HCT116 (cell line): ENCODE data around the gene CERT1.

Experiments
- CTCF ChIP-seq, 3 experiments: fragments of 200-600 bp in 1 of 3; sonication (generic) in 1 of 3; IDR thresholded peaks in 2 of 3; conservative IDR thresholded peaks in 1 of 3; 2 replicates each; pipeline ENCODE4 v1.5.1; 2012 to 2017; ENCODE audit warnings: low read depth in 2 of 3, low read length in 2 of 3, antibody characterized with exemption in 1 of 3, borderline replicate concordance in 1 of 3, control low read depth in 1 of 3, mild to moderate bottlenecking in 1 of 3, mixed read lengths in 1 of 3, mixed run types in 1 of 3, moderate library complexity in 1 of 3; ENCODE audit not compliant: insufficient read depth in 1 of 3
- EZH2 ChIP-seq: fragments of 200-600 bp; sonication (generic); IDR thresholded peaks from 2 replicates; pipeline ENCODE4 v1.6.1; 2017; ENCODE audit warnings: antibody characterized with exemption, mixed run types
- JUND ChIP-seq: IDR thresholded peaks from 2 replicates; pipeline ENCODE4 v1.6.1; 2012
- POLR2A ChIP-seq: IDR thresholded peaks from 2 replicates; pipeline ENCODE4 v1.7.0; 2011; ENCODE audit warnings: borderline replicate concordance; ENCODE audit not compliant: insufficient read depth, insufficient read length; ENCODE audit errors: extremely low read depth
- POLR2AphosphoS5 ChIP-seq: IDR thresholded peaks from 2 replicates; pipeline ENCODE4 v1.6.1; 2011; ENCODE audit warnings: mild to moderate bottlenecking, low read depth, low read length, moderate library complexity
- RAD21 ChIP-seq: IDR thresholded peaks from 2 replicates; pipeline ENCODE4 v1.6.1; 2012; ENCODE audit warnings: low read depth, mild to moderate bottlenecking
- SP1 ChIP-seq: IDR thresholded peaks from 2 replicates; pipeline ENCODE4 v1.6.1; 2012; ENCODE audit warnings: low read depth
- YY1 ChIP-seq: IDR thresholded peaks from 2 replicates; pipeline ENCODE4 v1.6.1; 2011; ENCODE audit warnings: low read length, low read depth, moderate library complexity, mild to moderate bottlenecking; ENCODE audit not compliant: insufficient replicate concordance; ENCODE audit errors: extremely low read depth
- ZBTB33 ChIP-seq: IDR thresholded peaks from 2 replicates; pipeline ENCODE4 v1.6.1; 2011; ENCODE audit warnings: mild to moderate bottlenecking, low read length, moderate library complexity; ENCODE audit not compliant: insufficient replicate concordance; ENCODE audit errors: extremely low read depth
- TF ChIP-seq, protein P1 (sequence below): IDR thresholded peaks from 2 replicates; pipeline ENCODE4 v1.6.1; 2012

DNA sequence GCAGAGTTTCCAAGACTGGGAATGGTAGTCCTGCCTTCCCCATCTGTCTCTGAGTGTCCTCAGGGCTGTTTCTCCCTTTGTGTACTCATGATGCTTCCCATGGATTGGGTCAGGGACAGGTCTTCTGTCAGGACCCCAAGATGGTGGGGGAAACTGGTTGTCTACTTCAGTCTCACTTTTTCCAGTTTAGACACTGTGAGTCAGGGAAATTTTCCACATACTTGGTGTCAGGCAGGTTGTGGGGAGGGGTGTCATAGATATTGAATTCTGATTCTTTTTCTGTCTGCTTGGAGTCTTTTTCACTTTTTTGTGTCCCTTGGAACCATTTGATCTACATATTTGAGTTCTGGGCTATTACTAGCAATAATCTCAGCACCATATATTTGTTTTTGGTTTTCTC is 10.6 kb upstream of the CERT1 start:
- TF ChIP-seq CTCF (IDR thresholded peaks at IDR 0.05 in 2 of 3, conservative IDR thresholded peaks at IDR 0.05 in 1 of 3; ENCODE audit: borderline replicate concordance in 1 of 3, insufficient read depth in 1 of 3, low read depth in 2 of 3, low read length in 2 of 3) (no peak), JUND (no peak), POLR2A (no peak), RAD21 (no peak), POLR2AphosphoS5 (no peak), ZBTB33 (no peak), YY1 (no peak), SP1 (no peak), EZH2 (no peak)
- TF ChIP-seq, protein P1, sequence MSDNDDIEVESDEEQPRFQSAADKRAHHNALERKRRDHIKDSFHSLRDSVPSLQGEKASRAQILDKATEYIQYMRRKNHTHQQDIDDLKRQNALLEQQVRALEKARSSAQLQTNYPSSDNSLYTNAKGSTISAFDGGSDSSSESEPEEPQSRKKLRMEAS = no peak
